ENCODE measurements around the gene OR13C4.

- TF ChIP-seq, protein P1, sequence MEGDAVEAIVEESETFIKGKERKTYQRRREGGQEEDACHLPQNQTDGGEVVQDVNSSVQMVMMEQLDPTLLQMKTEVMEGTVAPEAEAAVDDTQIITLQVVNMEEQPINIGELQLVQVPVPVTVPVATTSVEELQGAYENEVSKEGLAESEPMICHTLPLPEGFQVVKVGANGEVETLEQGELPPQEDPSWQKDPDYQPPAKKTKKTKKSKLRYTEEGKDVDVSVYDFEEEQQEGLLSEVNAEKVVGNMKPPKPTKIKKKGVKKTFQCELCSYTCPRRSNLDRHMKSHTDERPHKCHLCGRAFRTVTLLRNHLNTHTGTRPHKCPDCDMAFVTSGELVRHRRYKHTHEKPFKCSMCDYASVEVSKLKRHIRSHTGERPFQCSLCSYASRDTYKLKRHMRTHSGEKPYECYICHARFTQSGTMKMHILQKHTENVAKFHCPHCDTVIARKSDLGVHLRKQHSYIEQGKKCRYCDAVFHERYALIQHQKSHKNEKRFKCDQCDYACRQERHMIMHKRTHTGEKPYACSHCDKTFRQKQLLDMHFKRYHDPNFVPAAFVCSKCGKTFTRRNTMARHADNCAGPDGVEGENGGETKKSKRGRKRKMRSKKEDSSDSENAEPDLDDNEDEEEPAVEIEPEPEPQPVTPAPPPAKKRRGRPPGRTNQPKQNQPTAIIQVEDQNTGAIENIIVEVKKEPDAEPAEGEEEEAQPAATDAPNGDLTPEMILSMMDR (IDR thresholded peaks at IDR 0.05) = no peak
- no peak for TF ChIP-seq POLR2A (IDR thresholded peaks at IDR 0.05)
Measured at GRCh38 chr9:104514901-104515300, 12.1 kb downstream of the OR13C4 start.

All from ovary (tissue), 3 donors.